GM19455 (cell line): ENCODE measurements around the gene SCD5.

ENCODE experiments used
- ATAC-seq: cut with Tn5 transposase; IDR thresholded peaks from one replicate; pipeline ENCODE4 v1.9.1; 2021; ENCODE audit not compliant: unreplicated experiment

The SCD5 gene

GRCh38 chr4:82601242-82602015, 197.2 kb downstream of the SCD5 start:
- no peak for ATAC-seq

- no peak for ATAC-seq
These were observed 199.3 kb downstream of the SCD5 start for GRCh38 chr4:82599336-82599735.

- ATAC-seq = no peak
These were observed 204.1 kb downstream of the SCD5 start for GRCh38 chr4:82594456-82594855.

- no peak for ATAC-seq
These were observed 205.2 kb downstream of the SCD5 start for GRCh38 chr4:82593411-82593810.

- ATAC-seq = no peak
These were observed 206.0 kb downstream of the SCD5 start for GRCh38 chr4:82592639-82593038.

- no peak for ATAC-seq
These were observed 207.0 kb downstream of the SCD5 start for GRCh38 chr4:82591592-82591991.

- no peak for ATAC-seq
These were observed 208.8 kb downstream of the SCD5 start for GRCh38 chr4:82589756-82590155.

- ATAC-seq = no peak
These were observed 209.8 kb downstream of the SCD5 start for GRCh38 chr4:82588771-82589270.

GRCh38 chr4:82587826-82588540, 210.6 kb downstream of the SCD5 start:
- no peak for ATAC-seq

- ATAC-seq = no peak
These were observed 212.7 kb downstream of the SCD5 start for GRCh38 chr4:82585690-82586435.

- no peak for ATAC-seq
These were observed 213.7 kb downstream of the SCD5 start for GRCh38 chr4:82584931-82585330.

- no peak for ATAC-seq
These were observed 214.6 kb downstream of the SCD5 start for GRCh38 chr4:82583897-82584587.

- ATAC-seq = no peak
These were observed 218.7 kb downstream of the SCD5 start for GRCh38 chr4:82579932-82580331.
